Hypothalamus (tissue), 51 donors: ENCODE results near the gene NADSYN1.

Experiments
- DNase-seq, 51 donors: peaks; one replicate each; lab custom pipeline; 2025; lab: John Stamatoyannopoulos, UW

Gene NADSYN1

DNA sequence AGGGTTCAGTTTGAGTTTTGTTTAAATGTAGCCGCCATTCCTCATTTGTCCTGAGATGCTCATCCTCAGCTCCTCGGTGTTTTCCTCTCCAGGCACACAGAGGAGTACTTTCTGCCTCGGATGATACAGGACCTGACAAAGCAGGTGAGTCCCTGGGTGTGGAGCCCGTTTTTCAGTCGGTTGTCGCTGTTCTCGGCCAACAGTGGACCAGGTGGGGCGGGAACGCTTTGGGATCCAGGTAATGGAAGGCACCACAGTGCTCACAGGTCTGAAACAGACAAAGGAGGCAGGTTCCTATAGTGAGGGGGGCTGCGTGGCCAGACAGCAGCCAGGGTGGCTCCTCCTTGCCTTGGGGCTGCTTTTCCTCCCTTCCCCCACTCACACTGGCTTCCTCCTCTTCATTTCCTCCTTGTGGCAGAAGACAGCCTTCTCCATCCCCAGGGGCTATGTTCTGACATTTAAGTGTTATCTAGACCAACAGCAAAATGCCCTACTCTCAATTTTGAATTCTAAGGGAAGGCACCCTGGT is 19.4 kb downstream of the NADSYN1 start:
- no peak for DNase-seq

DNA sequence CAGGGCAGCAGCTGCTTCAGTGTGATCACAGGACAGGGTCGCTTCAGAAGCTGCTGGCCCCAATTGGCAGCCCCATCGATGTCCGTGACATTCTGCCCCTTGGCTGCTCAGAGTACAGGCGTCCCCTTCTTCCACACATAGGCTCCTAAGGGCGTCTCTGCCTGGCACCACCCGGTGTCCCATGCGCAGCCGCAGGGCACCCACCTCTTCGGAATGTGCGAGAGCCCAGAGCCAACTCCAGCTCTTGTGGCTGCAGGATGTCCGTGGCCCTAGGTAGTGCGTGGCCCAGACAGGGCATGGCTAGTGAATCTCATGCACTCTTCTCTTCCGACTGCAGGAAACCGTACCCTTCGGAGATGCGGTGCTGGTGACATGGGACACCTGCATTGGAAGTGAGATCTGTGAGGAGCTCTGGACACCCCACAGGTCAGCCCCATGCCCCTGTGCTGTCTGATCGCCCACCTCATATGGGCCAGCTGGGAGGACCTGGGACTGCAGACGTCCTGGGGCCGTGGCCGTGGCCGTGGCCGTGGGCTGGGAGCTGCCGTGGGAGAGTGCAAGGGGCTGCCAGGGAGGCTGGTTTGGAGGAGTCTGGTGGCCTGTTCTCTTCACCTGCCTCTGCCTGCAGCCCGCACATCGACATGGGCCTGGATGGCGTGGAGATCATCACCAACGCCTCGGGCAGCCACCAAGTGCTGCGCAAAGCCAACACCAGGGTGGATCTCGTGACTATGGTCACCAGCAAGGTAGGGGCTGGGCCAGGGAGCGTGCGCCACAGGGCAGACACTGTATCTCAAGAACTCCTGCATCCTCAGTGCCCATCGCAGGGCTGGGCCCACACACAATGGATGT is 20.2 kb downstream of the NADSYN1 start:
- no peak for DNase-seq

- no peak for DNase-seq
Measured at GRCh38 chr11:71473793-71474080, 20.7 kb downstream of the NADSYN1 start.

DNA sequence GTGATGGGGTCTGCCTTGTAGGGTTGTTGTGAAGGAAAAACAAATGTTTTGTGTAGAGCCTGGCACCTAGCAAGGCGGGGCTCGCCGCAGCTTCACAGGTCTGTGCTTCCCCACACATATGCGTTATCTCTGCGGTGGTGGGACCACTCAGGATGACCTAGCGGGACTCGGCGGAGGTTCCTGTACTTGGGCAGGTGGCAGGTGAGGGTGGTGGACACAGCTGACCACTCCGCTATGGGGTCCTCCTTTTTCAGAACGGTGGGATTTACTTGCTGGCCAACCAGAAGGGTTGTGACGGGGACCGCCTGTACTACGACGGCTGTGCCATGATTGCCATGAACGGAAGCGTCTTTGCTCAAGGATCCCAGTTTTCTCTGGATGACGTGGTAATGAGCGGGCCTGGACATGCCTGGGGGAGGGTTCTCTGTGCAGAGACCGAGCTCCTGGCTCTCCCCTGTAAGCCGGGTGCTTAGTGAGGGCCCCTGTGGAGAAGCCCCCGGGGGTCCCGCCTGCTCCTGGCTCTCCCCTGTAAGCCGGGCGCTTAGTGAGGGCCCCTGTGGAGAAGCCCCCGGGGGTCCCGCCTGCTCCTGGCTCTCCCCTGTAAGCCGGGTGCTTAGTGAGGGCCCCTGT is 21.3 kb downstream of the NADSYN1 start:
- no peak for DNase-seq

DNA sequence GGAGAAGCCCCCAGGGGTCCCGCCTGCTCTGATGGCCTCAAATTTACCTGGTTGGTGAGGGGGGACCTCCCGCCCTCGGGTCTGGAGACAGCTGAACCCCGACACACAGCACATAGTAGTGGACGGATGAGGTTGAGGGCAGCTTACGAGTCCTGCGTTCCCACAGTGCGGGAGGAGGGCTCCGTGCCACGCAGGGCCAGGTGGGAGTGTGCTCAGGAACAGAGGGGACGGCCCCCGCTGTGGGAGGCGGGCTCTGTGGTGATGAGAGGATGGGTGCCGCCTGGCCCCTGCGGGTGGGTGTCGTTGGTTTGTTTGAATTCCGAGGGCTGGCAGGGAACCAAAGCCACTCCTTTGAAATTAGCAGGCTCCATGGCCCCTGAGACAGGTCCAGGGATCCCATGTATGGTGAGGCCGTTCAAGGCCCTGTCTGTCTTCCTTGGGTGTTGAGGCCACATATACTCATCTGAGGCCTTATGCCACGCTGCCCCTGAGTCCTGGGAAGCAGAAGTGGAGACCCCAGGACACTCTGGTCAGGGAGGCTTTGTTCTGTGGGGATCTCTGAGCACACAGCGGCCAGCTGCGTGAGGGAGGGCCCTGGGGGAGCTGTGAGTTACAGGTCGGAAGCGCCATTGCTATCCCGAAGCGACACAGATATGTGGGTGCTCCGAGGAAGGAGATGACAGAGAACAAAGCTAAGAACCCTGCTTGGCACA is 21.9 kb downstream of the NADSYN1 start:
- no peak for DNase-seq

GRCh38 chr11:71476031-71476430 is 23.0 kb downstream of the NADSYN1 start:
- DNase-seq, result no peak

DNA sequence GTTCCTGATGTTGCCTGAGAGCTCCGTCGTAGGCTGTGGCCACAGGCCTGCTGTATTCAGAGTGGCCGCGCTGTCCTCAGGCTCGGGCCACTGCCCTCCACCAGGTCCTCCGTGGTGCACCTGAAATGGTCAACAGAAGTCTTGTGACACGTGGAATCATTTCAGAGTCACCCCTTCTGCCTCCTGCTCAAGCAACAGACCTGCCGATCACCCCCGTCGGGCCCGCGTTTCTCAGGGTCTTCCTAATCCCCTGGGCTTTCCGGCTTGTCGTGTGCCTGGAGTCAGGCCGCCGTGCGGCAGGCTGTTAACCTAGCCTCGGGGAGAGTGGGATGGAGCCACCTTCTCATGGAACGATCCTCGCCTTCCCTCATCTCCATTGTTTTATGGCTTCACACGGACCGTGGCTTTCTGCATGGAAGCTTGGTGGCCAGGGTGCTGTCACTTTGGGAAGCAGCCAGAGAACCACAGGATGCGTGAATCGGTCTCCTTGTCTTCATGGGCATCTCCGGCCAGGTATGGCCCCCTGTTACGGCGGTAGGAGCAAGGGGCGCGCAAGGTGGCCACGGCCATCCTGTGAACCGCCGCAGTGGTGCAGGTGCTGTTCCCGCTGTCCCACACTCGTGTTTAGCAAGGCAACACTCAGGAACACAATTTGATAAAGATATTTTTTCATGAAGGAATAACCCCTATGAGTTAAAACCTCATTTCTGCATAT is 24.1 kb downstream of the NADSYN1 start:
- DNase-seq, result no peak

DNA sequence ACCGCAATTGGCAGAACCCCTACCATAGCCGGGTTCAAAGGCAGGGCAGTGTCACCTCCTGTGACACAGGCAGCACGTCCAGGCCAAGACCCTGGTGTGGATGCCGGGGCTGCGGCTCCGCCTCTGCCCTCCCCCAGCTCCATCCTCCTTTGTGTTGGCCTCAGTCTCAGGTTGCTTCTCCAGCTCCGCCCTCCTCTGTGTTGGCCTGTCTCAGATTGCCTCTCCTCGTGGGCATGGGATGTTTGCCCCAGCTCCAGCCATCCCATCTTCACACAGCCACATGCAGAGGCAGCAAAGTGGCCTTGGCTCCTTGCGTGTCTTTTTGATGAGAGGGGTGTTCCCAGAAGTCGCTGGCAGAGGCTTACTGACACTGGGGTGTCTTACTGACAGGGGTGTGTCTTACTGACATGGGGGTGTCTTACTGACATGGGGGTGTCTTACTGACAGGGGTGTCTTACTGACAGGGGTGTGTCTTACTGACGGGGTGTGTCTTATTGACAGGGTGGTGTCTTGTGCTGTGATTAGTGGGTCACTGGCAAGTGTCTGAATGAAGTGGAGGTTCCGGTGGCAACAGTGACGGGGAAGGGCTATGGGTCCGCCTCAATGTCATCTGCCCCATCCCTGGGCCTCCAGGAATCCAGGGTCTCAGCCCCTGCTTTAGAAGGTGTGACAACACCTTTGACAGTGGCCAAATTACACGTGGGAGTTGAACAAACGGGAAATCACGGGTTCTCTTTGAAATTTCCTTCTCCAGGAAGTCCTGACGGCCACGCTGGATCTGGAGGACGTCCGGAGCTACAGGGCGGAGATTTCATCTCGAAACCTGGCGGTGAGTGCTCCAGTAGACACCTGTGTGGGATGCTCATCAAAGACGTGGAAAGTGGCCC is 24.9 kb downstream of the NADSYN1 start:
- DNase-seq, result no peak

DNA sequence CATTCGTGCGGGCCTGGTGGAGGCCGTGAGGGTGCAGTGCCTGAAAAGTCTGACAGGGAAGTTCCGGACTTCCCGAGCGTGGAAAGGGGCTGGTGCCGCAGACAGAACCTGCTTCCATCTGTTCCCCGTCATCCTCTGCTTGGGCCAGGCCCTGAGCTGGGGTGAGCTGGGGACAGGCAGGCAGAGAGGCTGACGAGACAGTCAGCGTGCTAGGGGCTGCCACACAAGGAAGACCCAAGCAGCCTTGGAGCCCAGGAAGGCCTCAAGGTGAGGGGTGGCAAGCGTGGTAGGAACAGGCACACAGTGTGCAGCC is 25.5 kb downstream of the NADSYN1 start:
- DNase-seq, result no peak

DNA sequence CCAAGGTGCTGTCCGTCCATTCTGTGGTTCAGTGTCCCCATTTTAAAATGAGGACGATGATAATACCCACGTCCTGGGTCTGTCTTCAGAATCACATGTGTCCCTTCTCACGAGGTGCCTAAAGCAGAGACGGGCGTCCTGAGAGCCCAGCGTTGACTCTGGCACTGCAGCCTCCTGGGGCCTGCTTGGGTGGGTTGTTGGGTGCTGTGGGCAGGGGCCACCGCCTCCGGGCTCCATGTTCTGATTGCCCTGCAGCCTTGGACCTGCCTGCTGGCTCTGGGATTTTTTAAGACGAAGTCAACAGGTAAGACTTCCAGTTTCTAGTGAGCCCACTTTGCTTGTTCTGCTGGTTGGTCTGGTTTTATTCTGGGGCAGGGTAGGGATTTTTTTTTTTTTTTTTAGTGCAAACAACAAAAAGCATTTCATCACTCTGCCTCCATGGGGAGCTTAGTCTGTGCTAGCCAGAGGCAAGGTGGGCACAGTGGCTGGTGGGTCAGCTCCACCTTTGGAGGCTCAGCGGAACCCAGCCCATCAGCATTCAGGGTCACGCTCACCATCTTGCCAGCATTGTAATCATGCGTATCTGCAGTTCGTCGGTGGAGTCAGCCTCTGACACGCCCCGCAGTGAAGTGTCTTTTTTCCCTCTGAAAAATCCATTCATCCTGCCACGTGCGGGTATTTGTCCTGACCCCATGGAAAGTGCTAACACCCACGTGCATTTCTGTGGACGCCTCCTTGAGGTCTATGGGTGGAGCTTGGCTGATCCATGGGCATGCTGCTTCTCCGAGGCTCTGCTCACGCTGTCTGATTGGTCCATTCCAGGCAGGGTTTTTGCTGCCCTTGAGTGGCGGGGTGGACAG is 28.3 kb downstream of the NADSYN1 start:
- DNase-seq, result no peak

DNA sequence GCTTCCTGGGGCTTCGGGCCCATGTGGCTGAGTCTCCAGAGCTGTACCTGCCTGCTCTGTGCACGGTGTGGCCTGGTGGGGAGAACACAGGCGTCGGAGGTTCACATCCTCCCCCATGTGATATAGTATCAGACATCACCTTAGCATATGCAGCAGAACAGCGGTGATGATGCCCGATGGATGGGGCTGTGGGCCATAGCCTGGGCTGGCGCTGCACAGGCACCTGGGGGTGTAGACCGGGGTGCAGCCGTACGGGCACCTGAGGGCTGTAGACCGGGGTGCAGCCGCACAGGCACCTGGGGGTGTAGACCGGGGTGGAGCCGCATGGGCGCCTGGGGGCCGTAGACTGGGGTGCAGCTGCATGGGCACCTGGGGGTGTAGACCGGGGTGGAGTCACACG is 29.2 kb downstream of the NADSYN1 start:
- no peak for DNase-seq

DNA sequence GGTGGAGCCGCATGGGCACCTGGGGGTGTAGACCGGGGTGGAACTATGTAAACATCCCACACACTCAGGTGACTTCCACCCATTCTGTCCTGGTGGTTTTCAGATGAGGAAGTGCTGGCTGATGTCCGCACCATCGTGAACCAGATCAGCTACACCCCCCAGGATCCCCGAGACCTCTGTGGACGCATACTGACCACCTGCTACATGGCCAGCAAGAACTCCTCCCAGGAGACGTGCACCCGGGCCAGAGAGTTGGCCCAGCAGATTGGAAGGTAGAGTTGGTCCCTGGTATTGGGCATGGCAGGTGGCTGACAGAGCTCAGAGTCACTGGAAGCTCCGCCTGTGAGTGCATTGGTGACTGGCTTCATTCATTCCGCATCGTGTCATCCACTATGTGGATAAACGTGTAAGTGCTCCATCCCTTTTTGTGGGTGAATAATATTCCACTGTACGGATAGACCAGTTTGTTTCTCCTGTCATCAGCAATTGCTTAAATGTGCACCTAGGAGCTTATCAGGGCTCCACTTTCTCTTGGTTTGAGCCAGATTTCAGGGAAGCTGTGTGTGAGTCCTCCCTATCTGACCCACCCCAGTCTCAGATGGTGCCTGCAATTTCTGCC is 29.9 kb downstream of the NADSYN1 start:
- no peak for DNase-seq

DNA sequence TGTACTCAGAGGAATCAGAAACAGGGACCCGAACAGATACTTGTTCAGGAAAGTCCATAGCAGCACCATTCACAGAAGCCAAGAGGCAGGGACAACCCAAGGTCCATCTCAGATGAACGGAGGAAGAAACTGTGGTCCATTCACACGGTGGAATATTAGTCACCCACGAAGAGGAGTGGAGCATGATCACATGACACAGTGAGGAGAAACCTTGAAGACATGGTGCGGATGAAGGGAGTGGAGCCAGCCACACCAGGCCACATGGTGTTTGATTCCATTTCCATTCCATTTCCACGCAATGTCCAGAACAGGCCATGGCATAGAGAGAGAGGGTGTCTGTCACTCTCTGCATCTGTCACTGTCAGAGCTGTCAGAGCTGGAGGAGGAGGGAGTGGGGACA is 30.7 kb downstream of the NADSYN1 start:
- DNase-seq, result no peak

- DNase-seq, result no peak
Measured at GRCh38 chr11:71484248-71485062, 31.5 kb downstream of the NADSYN1 start.

DNA sequence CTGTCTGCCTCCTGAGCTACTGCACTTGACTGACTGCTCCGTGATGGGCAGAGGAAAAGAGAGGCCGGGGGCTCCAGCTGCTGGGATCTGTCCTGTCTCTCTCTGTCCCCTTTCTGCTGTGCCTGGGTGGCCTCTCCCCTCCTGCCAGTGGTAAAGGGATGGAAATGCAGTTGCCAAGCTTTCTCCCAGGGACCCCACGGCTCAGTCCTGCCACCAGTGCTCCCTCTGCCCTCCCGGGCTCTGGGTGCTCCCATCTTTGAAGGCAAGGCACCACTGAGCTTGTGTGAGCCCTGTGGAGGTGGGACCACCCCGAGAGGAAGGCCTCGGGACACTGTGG is 32.0 kb downstream of the NADSYN1 start:
- DNase-seq, result no peak

GRCh38 chr11:71485466-71485865 is 32.5 kb downstream of the NADSYN1 start:
- no peak for DNase-seq

- no peak for DNase-seq
Measured at GRCh38 chr11:71486320-71486719, 33.3 kb downstream of the NADSYN1 start.

- DNase-seq, result no peak
Measured at GRCh38 chr11:71488681-71489270, 35.8 kb downstream of the NADSYN1 start.
